C4-2B (cell line): Measurements from ENCODE around the gene FITM1.

Source experiments
- CTCF ChIP-seq: fragments of 450-650 bp; conservative IDR thresholded peaks from 2 replicates; pipeline ENCODE4 v1.5.1; 2017; ENCODE audit warnings: mild to moderate bottlenecking
- ZFX ChIP-seq: fragments of 450-650 bp; IDR thresholded peaks from 2 replicates; pipeline ENCODE4 v1.6.1; 2017

- TF ChIP-seq CTCF (no peak), ZFX (no peak)
These were observed 20.1 kb downstream of the FITM1 start for GRCh38 chr14:24150567-24150966.
